K562 (cell line): Measurements from ENCODE around the gene B3GALT6. TPM values are rescaled to one million over a fixed set of nuclear protein-coding genes. Genes with fewer than 3 reads are reported as not detected.
A peak's percentile ranks its signal among the peaks of the same experiment; 100 is the strongest.

Experiments
- CBFB ChIP-seq: sonication (generic); formaldehyde crosslinking; IDR thresholded peaks from 2 replicates; pipeline ENCODE4 v1.4.0; 2020; ENCODE audit warnings: mild to moderate bottlenecking, missing genetic modification reagents
- CLOCK ChIP-seq: fragments of 250-450 bp; sonication (Bioruptor Pico); IDR thresholded peaks from 2 replicates; pipeline ENCODE4 v1.4.0; 2020; ENCODE audit warnings: mild to moderate bottlenecking, moderate library complexity, borderline replicate concordance
- CREB5 ChIP-seq: fragments of 250-450 bp; sonication (Bioruptor Pico); IDR thresholded peaks from 2 replicates; pipeline ENCODE4 v1.5.0; 2020; ENCODE audit warnings: mild to moderate bottlenecking
- CTBP1 ChIP-seq: fragments of 450-650 bp; IDR thresholded peaks from 2 replicates; pipeline ENCODE4 v1.6.1; 2016; ENCODE audit warnings: borderline replicate concordance
- CXXC5 ChIP-seq: fragments of 250-450 bp; sonication (Bioruptor Pico); IDR thresholded peaks from 2 replicates; pipeline ENCODE4 v1.8.0; 2022; ENCODE audit warnings: inconsistent platforms, mild to moderate bottlenecking, moderate library complexity
- ELK3 ChIP-seq: fragments of 450-650 bp; formaldehyde crosslinking; IDR thresholded peaks from 2 replicates; pipeline ENCODE4 v1.4.0; 2020; ENCODE audit warnings: mild to moderate bottlenecking
- HNRNPL ChIP-seq: fragments of 200-400 bp; formaldehyde crosslinking; IDR thresholded peaks from 2 replicates; pipeline ENCODE4 v1.6.1; 2017; ENCODE audit warnings: low read depth, mild to moderate bottlenecking, low read length
- MTA2 ChIP-seq: fragments of 450-650 bp; IDR thresholded peaks from 2 replicates; pipeline ENCODE4 v1.6.1; 2016; ENCODE audit warnings: low read depth
- NR2C1 ChIP-seq, 2 experiments: fragments of 450-650 bp; IDR thresholded peaks; 2 replicates each; pipeline ENCODE4 v1.6.1; 2017; ENCODE audit warnings: mild to moderate bottlenecking in 2 of 2, antibody characterized with exemption in 1 of 2, inconsistent platforms in 1 of 2, missing compliant biosample characterization in 1 of 2, missing genetic modification characterization in 1 of 2
- NR3C1 ChIP-seq: sonication (generic); formaldehyde crosslinking; IDR thresholded peaks from 2 replicates; pipeline ENCODE4 v1.8.1; 2022; ENCODE audit warnings: missing genetic modification reagents
- PHF21A ChIP-seq: fragments of 450-650 bp; IDR thresholded peaks from 2 replicates; pipeline ENCODE4 v1.6.1; 2017; ENCODE audit warnings: low read depth, borderline replicate concordance
- TBL1XR1 ChIP-seq, 2 experiments: IDR thresholded peaks; 2 replicates each; pipeline ENCODE4 v1.6.1; 2012; ENCODE audit warnings: improper control_type of control experiment in 2 of 2, low read length in 2 of 2, mild to moderate bottlenecking in 1 of 2
- THAP12 ChIP-seq: fragments of 250-450 bp; sonication (Bioruptor Pico); IDR thresholded peaks from 2 replicates; pipeline ENCODE4 v1.9.0; 2021; ENCODE audit warnings: mild to moderate bottlenecking, inconsistent platforms
- XRCC4 ChIP-seq: IDR thresholded peaks from one replicate; pipeline ENCODE4 v1.6.1; 2011; ENCODE audit not compliant: insufficient read depth, insufficient read length; ENCODE audit errors: extremely low read depth
- ZNF740 ChIP-seq, 3 experiments: fragments of 200-800 bp in 1 of 3; sonication (Bioruptor generic) in 1 of 3; sonication (generic) in 1 of 3; formaldehyde crosslinking in 1 of 3; IDR thresholded peaks; 2 replicates each; pipeline versions ENCODE4 v1.6.1 to v1.8.0; 2016 to 2022; ENCODE audit warnings: mild to moderate bottlenecking in 2 of 3, missing compliant biosample characterization in 2 of 3, missing genetic modification characterization in 2 of 3, missing genetic modification reagents in 1 of 3
- polyA plus RNA-seq, 8 experiments: library from polyadenylated mRNA; depleted of rRNA in 4 of 8; stranded (reverse) in 5 of 8; unstranded in 3 of 8; fragments of >200 nt; fragmentation: Nextera tagmentation in 2 of 8; fragmentation: Illumina TruSeq in 1 of 8; extraction: Ambion mirVana in 2 of 8; extraction: Trizol in 1 of 8; gene quantifications; 2 replicates each; pipeline versions ENCODE4 v1.2.1 to v1.2.3, GENCODE V29; 2011 to 2014; ENCODE audit warnings: inconsistent platforms in 1 of 8, missing spikeins in 1 of 8
- total RNA-seq, 7 experiments: library from RNA; depleted of rRNA in 6 of 7; stranded (reverse); fragments of >200 nt in 6 of 7; fragmentation: Illumina TruSeq in 2 of 7; extraction: Trizol in 2 of 7; gene quantifications; 2 replicates each; pipeline versions ENCODE4 v1.2.1 to v1.2.3, GENCODE V29; 2011 to 2021; ENCODE audit warnings: low replicate concordance in 1 of 7

B3GALT6 gene
- total and polyA plus RNA-seq, 9 of the 15 experiments (the other 6 are each of a cell fraction or from before 2014, with no cell fraction given) = 0.68 to 29.8 (median 9.9) TPM

- TF ChIP-seq CREB5 = no peak
- TF ChIP-seq MTA2 = peak; percentile 66
- TF ChIP-seq THAP12 = no peak
- TF ChIP-seq CXXC5 (CRISPR knock-in tag) = 0 out of 2 replicates have a peak, but pooled peaks have one; percentile 30
- TF ChIP-seq CLOCK (CRISPR knock-in tag) = no peak
- no peak for TF ChIP-seq PHF21A
- TF ChIP-seq NR3C1 = no peak
- TF ChIP-seq CTBP1 = no peak
- peak; percentile 98 for TF ChIP-seq NR2C1 (IDR thresholded peaks at IDR 0.05)
- peak; percentile 99 for TF ChIP-seq NR2C1 (tag; IDR thresholded peaks at IDR 0.05)
- TF ChIP-seq CBFB (CRISPR knock-in tag) = 0 out of 2 replicates have a peak, but pooled peaks have one; percentile 23
- TF ChIP-seq ELK3 (CRISPR knock-in tag) = no peak
- peak; percentile 73; the same call in 1 of the 2 replicates for TF ChIP-seq HNRNPL
- TF ChIP-seq XRCC4 = no peak
- TF ChIP-seq ZNF740 (CRISPR knock-in tag; IDR thresholded peaks at IDR 0.05) = peak; percentile 61; the same call in 1 of the 2 replicates
- TF ChIP-seq ZNF740 (tag; IDR thresholded peaks at IDR 0.05) = no peak
- no peak for TF ChIP-seq TBL1XR1 (IDR thresholded peaks at IDR 0.05; ENCODE audit: low read length in 2 of 2)
Measured at GRCh38 chr1:1239614-1240347, 7.7 kb downstream of the B3GALT6 start (continued).
